Measurements from ENCODE around the gene NOSIP. TPM values are rescaled to one million over a fixed set of nuclear protein-coding genes. Genes with fewer than 3 reads are reported as not detected.
"Not testable (repeated sequence)": the region's sequence is repeated elsewhere in the genome, so short reads cannot be mapped to it uniquely, and the experiment has no call there.

Gene NOSIP, protein sequence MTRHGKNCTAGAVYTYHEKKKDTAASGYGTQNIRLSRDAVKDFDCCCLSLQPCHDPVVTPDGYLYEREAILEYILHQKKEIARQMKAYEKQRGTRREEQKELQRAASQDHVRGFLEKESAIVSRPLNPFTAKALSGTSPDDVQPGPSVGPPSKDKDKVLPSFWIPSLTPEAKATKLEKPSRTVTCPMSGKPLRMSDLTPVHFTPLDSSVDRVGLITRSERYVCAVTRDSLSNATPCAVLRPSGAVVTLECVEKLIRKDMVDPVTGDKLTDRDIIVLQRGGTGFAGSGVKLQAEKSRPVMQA
- 214 and 215 TPM in 2 replicates for total RNA-seq

DNA sequence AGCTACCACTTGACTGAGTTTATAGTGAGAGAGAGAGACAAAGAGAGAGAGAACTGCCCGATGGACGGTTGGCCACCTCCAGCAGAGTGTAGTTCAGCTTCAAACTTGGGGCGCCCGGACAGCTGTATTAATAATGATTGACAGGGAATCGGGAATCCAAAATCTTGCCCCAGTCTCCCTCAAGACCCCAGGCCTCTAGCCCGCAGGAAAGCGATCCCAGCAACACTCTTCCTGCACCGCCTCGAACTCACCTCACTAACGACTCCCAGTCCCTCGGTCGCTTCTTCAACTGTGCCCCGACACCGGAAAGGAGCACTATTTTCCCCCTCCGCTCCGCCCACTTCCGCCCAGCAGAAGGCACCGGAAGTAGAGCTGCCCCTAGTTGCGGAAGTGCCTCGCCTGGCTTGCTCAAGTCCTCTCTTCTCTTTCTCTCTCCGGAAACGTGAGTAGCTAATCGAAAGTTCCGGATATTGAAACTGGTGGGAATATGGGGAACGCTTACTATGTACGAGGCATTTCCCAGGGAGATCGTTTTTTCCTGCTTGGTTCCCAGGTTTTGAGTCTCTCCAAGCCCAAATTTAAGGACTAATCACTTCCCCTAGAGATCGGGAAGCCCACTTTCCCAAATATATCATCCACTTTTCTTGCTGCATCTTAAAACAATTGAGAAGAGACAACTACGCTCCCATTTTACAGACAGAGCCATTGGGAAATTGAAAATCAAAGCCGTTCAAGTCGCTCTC lies at the start of gene NOSIP:
NOSIP (minus strand) TSS at position 293 of the 743 bp plus-strand sequence. CDS start 19,865 bp downstream, outside the sequence.
- intact Hi-C loops (cut with micrococcal nuclease) = loop anchor here (1.0 kb wide), 6 partner anchors 10 to 127 kb away; partner anchors contain the start of genes ALDH16A1 and RRAS

DNA sequence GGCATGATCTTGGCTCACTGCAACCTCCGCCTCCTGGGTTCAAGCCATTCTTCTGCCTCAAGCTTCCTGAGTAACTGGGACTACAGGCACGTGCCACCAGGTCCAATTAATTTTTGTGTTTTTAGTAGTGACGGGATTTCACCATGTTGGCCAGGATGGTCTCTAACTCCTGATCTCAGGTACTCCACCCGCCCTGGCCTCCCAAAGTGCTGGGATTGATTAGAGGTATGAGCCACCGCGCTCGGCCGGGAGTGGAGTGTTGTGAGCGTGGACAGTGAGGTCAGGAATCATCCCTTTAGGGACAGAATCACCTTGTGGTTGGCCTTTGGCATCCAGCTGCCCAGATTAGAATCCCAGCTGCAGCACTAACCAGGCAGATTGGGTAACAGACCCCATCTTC lies 49.3 kb upstream of the NOSIP start:
- intact Hi-C loops (cut with micrococcal nuclease) = no loop called here

DNA sequence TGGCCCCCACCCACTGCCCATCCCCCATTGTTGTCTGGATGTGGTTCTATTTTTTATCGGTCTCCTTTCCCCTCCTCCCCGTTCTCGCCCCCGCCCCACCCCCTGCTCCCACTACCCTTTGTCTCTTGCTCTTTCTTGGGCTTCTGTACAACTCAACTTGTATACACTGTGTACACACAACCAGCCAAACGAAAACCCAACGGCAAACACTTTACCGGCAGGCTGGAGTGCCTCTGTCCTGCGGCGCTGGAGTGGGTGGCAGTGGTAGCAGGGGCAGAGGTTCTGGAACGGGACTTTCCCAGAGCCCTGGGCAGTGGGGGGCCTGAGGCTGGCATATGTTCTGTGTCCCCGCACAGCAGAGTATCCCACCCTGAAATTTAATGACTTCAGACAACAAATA lies 45.9 kb upstream of the NOSIP start:
- intact Hi-C loops (cut with micrococcal nuclease) = no loop called here

DNA sequence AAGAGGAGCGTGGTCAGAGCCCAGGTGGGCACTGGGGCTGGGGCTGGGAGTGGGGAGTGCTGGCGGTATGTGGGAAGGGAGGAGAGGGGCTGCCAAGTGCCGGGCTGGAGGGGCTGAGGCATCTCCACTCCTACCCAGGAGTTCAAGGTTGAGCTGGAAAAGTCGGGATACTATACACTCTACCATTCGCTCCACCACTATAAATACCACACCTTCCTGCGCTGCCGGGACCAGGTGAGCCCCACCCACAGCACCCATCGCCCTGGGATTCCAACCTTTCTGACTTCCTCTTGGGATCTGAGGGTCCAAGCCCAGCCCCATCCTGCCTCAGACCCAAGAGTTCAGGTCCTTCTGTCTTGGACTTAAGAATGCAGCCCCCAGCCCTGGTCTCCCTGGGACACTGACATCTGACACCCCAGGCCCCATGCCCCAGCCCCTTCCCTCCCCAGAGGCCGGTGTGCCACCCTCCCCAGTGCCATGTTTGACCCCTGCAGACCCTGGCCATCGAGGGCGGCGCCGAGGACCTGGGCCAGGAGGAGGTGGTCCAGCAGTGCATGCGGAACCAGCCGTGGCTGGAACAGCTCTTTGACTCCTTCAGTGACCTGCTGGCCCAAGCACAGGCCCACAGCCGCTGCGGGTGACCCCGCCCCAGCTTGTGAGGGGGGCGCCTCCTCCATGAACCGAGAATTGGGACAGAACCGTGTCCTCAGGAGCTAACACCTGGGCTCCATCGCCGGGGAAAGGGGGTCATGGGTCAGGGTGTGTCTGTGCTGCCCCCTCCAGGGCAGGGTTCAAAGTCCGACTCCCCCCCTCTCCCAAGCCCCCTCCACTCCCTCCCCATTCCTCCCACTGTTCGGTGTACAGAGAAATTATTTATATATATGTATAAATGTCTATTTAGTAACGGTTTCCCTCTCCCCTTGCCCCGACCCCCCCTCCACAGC lies 44.9 kb upstream of the NOSIP start:
- intact Hi-C loops (cut with micrococcal nuclease) = no loop called here

DNA sequence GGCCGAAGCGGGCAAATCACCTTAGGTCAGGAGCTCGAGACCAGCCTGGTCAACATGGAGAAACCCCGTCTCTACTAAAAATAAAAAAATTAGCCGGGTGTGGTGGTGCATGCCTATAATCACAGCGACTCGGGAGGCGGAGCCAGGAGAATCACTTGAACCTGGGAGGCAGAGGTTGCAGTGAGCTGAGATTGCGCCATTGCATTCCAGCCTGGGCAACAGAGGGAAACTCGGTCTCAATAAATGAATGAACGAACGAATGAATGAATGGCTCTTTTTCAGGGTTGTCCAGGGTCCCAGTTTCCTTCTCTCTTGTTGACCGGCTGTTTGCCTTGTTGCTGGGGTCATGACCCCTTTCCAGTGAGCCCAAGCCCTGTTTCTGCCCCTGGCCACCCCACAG lies 37.5 kb upstream of the NOSIP start:
- intact Hi-C loops (cut with micrococcal nuclease) = not testable (repeated sequence)

DNA sequence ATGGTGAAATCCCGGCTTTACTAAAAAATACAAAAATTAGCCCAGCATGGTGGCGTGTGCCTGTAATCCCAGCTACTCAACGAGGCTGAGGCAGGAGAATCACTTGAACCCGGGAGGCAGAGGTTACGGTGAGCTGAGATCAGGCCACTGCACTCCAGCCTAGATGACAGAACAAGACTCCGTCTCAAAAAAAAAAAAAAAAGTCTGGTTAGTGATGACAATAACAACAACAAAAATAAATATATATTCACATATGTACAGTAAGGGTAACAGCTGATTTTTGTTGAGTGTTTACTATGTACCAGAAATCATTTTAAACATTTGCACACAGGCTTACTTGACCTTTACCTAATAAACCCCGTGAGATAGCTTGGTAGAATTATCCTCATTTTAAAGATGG lies 36.6 kb upstream of the NOSIP start:
- intact Hi-C loops (cut with micrococcal nuclease) = no loop called here

DNA sequence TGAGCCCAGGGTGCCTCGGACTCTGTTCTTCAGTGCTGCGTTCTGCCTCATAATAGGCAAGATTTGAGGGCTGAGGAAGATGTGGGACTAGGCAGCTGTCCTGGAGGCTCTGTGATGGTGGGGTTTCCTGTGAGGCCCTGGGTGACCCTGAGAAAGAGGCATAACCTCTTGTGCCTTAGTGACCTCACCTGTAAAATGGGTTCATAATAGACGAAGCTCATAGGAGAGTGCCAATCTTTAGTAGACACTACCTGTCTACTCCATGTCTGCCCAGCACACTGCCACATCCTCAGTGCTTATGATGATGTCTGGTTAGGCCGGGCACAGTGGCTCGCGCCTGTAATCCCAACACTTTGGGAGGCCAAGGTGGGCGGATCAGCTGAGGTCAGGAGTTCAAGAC lies 36.2 kb upstream of the NOSIP start:
- intact Hi-C loops (cut with micrococcal nuclease) = no loop called here

DNA sequence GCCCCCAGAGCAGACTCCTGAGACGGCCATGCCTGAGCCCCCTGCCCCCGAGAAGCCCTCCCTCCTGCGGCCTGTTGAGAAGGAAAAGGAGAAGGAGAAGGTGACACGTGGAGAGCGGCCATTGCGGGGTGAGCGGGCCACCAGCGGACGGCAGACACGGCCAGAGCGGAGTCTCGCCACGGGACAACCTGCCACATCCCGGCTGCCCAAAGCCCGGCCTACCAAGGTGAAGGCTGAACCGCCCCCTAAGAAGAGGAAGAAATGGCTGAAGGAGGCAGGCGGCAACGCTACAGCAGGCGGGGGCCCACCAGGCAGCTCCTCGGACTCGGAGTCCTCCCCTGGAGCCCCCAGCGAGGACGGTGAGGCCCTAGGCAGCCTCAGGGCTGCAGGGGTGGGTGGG lies 35.5 kb upstream of the NOSIP start:
- intact Hi-C loops (cut with micrococcal nuclease) = no loop called here

DNA sequence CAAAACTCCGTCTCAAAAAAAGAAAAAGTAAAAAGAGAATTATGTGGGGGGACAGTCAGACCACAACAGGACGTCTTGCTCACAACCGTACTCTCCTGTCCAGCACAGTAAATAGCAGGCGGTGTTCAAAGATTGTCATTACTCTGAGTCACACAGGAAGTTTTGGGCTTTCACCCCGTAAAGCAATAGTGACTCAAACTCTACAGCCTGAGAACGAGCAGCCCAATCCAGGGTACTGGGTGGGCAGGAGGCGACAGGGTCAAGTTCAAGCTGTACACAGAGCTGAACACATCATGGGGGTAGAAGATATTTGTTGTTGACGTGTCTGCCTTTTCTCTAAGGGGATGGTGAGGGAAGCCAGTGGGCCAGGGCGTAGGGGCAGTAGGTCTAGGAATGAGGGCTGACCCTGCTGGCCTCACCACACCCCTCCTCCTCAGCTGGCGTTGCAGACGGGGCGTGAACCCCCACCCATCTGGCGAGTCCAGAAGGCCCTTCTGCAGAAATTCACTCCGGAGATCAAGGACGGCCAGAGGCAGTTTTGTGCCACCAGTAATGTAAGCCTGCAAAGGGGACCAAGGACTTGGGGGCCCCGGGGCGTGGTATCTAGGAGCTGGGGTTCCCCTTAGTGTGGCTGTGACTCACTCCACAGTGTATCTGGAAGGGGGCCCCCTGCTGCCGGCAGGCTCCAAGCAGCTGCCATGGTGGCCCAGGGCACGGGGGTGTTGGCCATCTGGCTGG lies 33.9 kb upstream of the NOSIP start:
- intact Hi-C loops (cut with micrococcal nuclease) = no loop called here

DNA sequence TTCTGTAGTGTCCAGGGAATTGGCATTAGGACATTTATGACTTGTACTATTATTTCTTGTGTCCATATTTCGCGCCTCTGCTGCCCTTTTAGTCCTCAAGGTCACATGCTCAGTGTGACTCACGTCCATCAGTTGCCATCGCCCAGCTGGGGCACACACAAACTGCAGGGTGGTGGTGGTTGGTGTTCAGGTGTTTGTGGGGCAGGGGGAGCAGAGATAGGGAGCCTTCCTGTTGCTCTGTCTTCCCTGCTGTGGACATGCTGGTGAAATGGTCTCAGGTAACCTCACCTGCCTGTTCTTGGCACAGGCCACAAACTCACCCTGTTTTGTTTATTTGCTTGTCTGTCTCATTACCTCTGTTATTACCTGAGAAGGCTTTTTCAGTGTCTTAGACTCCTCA lies 33.0 kb upstream of the NOSIP start:
- intact Hi-C loops (cut with micrococcal nuclease) = no loop called here

DNA sequence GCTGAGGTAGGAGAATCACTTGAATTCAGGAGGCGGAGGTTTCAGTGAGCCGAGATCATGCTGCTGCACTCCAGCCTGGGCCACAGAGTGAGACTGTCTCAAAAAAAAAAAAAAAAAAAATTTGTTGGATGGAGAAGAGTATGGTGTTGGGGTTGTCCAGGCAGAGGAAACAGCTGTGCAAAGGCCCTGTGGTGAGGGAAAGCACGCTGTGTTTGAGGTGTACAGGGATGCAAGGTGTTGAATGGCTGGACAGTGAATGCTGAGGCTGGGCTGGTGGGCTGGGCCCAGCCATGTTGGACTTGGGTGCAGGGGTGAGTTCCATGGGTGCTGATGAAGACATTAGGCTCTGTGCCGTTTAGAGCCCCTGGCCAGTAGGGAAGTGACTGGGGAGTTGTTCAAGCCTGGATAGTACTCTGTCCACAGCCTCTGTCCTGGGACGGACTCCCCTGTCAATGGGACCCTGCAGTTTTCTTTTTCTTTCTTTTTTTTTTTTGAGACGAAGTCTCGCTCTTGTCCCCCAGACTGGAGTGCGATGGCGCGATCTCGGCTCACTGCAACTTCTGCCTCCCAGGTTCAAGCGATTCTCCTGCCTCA lies 29.2 kb upstream of the NOSIP start:
- intact Hi-C loops (cut with micrococcal nuclease) = no loop called here

DNA sequence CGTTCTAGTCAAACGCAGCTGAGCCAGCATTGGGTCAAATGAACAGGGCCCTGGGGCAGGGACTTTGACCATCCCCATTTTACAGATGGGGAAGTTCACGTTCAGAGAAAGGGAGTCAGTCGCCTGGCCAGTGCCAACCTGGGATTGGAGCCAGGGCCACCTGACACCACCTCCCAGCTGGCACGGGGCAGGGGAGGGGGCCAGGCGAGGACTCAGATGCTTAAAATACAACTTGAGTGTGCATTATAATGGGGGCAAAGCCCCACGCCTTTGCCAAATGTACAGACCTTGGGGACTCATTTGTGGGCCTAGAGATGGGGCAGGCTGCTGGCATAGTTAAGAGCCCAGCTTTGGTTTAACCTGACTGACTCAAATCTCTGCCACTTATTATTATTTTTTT lies 25.2 kb upstream of the NOSIP start:
- intact Hi-C loops (cut with micrococcal nuclease) = no loop called here

DNA sequence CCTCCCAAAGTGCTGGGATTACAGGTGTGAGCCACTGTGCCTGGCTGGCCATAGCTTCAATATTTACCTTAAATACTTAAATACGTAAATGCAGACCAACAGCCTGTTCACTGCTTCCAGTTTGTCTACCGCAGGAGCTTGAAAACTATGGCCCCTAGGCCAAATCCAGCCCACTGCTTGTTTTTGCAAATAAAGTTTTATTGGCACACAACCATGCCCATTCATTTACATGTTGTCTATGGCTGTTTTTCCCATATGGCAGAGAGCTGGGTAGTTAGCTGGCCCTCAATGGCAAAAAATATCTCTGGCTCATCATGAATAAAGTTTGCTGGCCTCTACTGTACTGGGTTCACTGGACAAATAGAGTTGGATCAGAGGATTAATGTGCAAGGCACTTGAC lies 22.4 kb upstream of the NOSIP start:
- intact Hi-C loops (cut with micrococcal nuclease) = no loop called here

DNA sequence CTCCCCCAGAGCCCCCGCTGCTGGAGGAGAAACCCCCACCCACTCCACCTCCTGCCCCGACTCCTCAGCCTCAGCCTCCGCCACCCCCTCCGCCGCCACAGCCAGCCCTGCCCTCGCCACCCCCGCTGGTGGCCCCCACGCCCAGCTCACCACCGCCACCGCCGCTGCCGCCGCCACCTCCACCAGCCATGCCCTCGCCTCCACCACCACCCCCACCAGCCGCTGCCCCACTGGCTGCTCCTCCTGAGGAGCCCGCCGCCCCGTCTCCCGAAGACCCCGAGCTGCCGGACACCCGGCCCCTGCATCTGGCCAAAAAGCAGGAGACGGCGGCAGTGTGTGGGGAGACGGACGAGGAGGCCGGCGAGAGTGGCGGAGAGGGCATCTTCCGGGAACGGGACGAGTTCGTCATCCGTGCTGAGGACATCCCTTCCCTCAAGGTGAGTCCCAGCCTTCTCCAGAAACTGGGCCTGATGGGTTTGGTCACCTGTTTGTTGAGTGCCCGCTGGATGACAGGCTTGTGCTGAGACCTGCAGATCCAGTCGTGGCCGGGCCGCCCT lies 21.2 kb upstream of the NOSIP start:
- intact Hi-C loops (cut with micrococcal nuclease) = no loop called here

DNA sequence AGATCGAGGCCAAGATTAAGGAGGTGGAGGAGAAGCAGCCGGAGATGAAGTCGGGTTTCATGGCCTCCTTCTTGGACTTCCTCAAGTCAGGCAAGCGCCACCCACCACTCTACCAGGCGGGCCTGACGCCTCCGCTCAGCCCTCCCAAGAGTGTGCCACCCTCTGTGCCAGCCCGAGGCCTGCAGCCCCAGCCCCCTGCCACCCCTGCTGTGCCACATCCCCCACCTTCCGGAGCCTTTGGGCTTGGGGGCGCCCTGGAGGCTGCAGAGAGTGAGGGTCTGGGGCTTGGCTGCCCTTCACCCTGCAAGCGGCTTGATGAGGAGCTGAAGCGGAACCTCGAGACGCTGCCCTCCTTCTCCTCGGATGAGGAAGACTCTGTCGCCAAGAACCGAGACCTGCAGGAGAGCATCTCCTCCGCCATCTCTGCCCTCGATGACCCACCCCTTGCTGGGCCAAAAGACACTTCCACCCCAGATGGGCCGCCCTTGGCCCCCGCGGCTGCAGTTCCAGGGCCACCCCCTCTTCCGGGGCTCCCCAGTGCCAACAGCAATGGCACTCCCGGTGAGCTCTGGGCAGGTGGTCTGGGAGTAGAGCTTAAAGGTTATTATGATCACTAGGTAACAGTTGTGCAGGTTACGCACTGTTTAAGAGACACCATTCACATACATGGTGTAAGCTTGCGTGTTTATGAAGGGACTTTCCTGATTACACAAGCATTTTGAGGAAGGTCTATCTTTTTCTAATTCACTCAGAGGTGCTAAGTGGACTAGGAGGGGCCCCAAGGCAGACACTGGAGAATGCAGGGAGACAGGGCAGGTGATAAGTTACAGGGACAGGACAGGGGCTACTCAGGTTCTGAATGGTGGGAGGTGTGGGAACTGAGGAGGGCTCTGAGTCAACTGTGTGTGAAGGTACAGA lies 19.3 kb upstream of the NOSIP start:
- intact Hi-C loops (cut with micrococcal nuclease) = loop anchor here (10.0 kb wide), 1 partner anchor 485 kb away; the partner anchor contains the start of genes C19orf73, LIN7B and PPFIA3

DNA sequence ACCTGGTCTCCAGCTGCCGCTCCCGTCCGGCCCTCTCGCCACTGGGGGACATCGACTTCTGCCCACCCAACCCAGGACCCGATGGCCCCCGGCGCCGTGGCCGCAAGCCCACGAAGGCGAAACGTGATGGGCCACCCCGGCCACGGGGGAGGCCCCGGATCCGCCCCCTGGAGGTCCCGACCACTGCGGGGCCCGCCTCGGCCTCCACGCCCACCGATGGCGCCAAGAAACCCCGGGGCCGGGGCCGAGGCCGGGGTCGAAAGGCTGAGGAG lies 17.3 kb upstream of the NOSIP start:
- intact Hi-C loops (cut with micrococcal nuclease) = loop anchor here (10.0 kb wide), 1 partner anchor 483 kb away; the partner anchor contains the start of genes C19orf73, LIN7B and PPFIA3

DNA sequence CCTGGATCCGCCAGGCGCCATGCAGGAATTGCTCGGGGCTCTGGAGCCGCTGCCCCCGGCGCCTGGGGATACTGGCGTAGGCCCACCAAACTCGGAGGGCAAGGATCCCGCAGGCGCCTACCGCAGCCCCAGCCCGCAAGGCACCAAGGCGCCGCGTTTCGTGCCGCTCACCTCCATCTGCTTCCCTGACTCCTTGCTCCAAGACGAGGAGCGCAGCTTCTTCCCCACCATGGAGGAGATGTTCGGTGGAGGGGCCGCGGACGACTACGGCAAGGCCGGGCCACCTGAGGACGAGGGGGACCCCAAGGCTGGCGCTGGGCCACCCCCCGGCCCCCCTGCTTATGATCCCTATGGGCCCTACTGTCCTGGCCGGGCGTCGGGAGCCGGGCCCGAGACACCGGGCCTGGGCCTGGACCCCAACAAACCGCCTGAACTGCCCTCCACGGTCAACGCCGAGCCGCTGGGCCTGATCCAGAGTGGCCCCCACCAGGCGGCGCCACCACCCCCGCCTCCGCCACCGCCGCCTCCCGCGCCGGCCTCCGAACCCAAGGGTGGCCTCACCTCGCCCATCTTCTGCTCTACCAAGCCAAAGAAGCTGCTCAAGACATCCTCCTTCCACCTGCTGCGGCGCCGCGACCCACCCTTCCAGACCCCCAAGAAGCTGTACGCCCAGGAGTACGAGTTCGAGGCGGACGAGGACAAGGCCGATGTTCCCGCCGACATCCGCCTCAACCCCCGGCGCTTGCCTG lies 16.8 kb upstream of the NOSIP start:
- intact Hi-C loops (cut with micrococcal nuclease) = loop anchor here (10.0 kb wide), 1 partner anchor 482 kb away; the partner anchor contains the start of genes C19orf73, LIN7B and PPFIA3

DNA sequence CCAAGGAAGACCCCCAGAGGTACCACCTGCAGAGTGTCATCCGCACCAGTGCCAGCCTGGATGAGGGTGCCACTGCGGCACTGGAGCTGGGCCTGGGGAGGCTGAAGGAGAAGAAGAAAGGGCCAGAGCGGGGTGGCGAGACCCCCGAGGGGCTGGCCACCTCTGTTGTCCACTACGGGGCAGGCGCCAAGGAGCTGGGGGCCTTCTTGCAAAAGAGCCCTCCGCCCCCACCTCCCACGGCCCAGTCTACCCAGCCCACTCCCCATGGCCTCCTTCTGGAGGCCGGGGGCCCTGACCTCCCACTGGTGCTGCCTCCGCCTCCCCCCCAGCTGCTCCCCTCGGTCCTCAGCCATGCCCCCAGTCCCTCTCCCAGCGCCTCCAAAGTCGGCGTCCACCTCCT lies 16.1 kb upstream of the NOSIP start:
- intact Hi-C loops (cut with micrococcal nuclease) = loop anchor here (10.0 kb wide), 1 partner anchor 482 kb away; the partner anchor contains the start of genes C19orf73, LIN7B and PPFIA3
